Islet precursor cell (in vitro differentiated cells): ENCODE data around the gene ARHGAP12.

Experiments used
- DNase-seq: peaks from one replicate; pipeline ENCODE4 v3.0.0-alpha.2; 2018

The ARHGAP12 gene

DNA sequence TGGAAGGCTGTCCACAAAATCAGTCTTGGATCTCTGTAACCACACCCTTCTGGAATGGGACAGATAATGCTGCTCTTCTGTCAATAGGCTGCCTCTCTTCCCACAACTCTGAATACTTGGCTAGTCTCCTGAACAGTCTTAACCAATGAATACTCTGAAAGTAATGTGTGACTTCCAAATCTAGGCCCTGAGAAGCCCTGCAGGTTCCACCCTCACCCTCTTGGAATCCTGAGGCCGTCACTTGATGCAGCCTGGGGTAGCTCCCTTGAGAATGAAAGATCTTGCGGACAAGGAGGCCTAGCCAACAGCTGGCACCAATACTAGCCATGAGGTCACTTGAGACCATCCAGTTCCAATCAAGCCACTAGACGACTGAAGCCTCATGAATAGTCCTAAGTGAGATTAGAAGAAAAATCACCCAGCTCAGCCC is 109.2 kb downstream of the ARHGAP12 start:
- peak; percentile 84 for DNase-seq

DNA sequence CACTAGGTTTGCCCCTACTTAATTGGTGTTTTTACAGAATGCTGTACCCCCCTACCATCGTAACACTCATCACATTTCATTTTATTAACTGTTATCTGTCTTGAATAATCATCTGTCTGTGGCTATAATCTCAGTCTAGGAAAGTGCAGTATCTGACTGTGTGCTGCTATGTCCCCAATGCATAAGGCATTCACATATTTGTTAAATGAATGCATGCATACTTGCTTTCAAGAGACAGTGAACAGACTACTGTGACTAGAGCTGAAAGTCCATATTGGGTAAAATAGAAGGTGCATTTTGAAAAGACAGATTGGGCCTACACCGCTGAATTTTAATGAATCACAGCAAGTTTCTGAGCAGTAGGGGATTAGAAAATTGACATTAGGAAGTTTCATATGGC is 112.3 kb downstream of the ARHGAP12 start:
- no peak for DNase-seq

DNA sequence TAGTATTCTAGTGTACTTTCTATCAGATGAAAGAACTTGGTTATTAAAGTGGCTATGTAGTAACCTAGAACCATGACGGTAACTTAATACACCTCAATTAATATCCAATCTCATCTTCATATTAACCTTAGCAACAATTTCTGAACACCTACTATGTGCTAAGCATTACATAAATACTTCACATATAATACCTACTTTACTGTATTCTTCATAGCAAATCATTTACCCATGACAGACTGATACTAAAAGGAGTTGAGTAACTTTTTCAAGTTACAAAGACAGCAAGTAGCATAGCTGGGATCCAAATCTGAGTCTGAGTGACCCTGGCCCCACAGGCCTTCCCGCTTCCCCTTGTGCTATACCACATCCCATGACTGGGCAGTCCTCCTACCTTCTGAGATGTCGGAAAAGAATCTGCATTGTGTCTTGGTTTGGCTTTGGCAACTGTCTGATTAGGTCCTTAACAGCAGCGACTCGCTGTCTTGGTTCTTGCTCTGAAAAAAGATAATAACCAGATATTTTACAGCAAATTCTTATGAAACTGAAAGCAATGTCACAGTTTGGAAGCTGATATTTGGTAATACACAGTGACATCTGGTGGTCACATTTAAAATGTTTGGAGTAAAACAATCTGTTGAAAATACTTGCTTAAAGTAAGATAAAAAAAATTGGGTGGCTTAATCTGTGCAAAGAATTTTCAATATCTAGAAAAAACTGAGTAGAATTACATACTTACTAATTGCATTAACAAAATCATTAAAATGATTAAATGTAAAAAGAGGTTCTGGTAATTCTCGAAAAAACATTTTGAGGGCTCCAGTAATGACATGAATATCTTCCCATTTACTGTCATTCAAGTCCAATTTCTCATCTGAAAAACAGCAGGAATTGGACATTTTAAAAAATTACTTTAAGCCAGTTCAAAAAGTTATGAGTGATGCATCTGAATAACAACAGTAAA is 120.1 kb downstream of the ARHGAP12 start:
- DNase-seq, result peak; percentile 68

DNA sequence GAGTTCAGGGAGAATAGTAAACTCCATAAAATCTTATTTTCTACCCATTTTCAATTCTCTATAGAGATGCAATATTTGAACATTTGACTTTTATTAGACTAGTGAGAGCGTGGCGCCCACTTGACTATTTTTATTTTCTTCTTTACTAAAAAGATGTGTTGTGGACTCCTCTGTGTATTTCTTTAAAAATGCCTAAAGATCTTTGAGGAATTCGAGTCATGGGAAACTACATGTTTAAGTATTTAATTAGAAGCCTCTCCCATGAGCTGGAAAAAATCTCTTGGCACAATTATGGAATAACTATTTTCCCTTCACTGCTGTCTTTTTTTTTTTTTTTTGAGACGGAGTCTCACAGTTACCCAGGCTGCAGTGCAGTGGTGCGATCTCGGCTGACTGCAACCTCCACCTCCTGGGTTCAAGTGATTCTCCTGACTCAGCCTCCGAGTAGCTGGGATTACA is 124.2 kb downstream of the ARHGAP12 start:
- no peak for DNase-seq

DNA sequence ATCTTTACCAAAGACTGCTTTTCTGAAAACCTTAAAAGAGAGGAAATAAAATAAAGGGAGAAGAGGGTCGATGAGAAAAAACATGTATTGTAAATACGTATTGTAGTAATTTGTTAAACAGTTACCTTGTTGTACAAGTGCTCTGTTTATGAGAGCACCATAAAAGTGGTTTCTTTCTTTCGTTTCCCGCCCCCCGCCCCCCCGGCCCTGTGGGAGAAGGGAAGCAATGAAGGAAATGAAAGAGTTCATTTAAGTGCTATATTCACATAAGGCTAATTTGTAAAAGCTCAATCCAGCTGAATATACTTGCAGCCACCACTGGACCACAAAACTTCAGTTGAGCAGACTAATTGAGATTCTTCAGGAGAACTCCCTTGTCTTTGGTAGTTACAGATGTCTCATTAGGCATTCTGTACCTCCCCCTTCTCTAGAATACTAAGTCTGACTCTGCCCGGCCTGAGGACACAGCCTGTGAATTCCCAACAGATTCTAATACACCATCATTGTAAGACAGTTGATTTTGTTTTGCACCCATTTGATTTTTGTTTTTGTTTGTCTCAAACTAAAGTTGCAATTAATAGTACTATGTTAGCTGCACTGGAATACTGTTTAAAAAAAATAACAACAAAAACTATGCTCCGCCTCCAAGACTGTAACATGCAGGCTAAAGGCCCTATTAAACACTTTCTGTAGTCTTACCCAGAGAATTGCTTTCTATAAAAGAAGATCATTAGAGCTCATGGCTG is 124.9 kb downstream of the ARHGAP12 start:
- no peak for DNase-seq

DNA sequence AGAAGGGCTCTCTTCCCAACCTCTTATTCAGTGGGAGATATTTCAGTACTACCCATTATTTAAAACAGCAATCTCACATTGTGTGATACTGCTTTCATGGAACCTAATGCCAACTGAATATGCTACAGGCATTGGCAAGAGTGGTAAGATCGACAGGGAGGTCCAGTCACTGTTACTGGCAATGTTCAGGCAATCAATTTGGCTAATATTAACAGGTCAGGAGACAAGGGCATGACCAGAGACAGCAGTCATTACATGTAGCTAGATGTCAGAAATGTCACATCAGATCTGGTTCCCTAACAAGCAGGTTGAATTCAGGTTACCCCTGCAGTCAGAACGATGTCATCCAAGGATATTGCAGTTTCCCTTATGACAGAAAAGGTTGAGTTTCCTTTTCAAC is 129.4 kb downstream of the ARHGAP12 start:
- no peak for DNase-seq

DNA sequence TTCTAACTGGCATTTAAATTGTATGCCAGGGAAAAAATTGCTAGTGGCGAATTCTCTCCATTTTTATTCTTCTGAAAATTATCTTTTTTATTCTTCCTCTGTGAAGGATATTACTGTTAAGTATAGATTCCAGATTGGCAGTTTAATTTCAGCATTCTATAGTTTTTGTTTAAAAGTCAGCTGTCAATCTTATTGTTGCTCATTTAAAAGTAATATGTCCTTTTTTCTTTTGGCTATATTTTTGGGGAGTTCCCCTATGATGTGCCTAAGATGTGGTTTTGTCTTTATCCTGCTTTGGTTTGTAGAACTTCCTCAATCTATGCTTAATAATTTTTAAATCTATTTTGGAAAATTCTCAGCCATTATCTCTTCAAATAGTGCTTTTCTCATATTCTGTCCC is 135.9 kb downstream of the ARHGAP12 start:
- no peak for DNase-seq

DNA sequence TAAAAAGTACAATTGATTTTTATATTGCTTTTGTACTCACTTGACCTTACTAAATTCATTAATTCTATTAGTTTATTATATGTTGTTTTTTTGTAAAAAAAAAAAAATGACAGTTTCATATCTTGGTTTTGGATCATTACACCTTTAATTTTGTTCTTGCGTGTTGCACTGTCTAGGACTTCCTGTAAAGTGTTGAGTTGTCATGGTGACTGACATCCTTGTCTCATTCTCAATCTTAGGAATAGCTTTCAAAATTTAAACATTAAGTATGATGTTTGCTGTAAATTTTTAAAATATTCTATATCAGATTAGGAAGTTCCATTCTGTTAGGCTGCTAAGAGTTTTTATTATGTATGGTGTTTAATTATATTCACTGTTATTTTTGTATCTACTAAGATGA is 139.1 kb downstream of the ARHGAP12 start:
- no peak for DNase-seq

DNA sequence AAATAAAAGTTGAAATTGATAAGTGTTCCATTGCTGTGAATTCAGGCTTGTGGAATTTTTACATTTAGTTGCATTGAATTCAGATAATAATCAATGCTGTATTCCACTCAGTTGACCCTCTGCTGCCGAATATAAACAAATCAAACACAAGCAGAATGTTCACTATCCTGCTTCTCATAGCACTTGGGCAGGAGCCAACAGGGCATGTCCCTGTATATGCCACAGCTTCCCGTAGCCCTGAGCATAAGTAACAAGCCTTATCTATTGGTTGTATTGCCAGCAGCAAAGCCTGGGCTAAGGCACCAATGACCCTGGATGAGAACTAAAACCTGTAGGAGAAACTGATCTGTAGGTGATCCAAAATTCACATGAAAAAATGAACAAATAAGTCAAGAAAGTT is 145.9 kb downstream of the ARHGAP12 start:
- no peak for DNase-seq

DNA sequence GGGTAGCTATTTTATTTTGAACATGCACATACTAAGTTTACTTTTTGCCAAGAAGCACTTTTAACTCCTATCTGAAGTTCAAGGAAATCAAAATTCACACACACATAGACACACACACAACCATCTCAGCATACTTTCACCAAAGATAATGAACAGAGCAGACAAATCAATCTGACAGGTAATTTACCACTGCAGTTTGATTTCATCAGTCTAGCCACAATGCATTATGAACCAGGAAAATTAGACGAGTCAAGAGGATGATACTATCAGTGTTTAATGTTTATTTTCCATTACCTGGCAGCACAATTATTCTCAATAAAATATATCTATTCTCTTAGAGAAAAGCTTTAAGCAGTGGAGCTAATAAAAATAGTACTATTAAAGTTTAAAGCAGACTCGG is 147.9 kb downstream of the ARHGAP12 start:
- no peak for DNase-seq

DNA sequence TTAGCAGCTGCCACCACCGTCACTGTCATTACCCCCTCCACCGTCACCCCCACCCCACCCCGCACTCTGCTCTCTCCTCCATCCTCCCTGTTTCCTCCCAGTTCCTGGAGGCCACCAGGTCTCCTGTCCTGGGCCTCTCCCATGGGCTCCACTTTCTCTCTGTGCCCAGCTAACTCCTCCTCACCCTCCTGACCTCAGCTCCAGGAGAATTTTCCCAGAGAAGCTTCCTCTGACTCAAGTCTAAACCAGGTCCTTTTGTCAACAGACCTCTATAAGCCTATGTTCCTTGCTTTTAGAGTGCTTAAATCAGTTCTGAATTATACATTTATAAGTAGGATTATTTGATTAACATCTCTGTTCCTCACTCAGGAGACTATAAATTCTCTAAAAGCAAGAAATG is 150.0 kb downstream of the ARHGAP12 start:
- DNase-seq, result no peak

DNA sequence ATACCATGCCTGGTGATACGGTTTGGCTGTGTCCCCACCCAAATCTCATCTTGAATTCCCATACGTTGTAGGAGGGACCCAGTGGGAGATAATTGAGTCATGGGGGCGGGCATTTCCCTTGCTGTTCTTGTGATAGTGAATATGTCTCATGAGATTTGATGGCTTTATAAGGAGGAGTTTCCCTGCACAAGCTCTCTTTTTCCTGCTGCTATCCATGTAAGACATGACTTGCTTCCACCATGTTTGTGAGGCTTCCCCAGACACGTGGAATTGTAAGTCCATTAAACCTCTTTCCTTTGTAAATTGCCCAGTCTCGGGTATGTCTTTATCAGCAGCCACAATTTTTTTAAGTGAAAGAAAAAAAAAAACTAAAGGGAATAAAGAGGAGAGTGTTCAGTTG is 152.5 kb downstream of the ARHGAP12 start:
- no peak for DNase-seq

DNA sequence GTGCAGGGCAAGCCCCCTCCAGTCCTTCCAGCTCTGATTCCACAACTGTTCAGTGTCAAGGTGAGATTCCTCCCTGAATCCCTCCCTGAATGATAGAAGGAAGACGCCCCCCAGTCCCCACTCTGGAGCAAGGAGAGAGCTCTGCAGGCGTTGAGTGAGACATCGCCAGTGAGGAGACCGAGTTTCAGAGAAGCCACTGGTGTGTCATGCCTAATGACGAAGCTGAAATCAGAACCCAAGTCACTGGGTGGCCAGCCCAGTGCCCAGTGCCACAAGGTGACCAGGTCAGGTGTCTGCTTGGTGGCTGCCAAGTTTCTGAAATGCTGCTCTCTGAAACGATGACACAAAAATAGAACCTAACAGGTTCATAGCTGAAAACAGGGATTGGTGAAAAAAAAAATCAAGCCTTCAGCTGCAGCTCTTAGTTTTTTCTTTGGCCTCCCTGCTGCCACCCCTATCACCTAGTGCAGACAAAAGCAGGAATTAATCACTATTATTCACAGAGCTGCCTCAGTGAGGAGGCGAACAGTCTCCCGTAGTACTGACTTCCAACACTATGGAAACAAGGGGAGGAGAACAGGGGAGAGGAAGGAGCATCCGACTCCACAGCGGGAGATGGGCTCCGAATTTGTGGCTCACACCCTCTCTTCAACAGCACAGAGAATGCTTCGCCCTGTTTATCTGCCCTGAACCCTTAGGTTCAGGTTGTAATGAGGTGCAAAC is 153.5 kb downstream of the ARHGAP12 start:
- no peak for DNase-seq

DNA sequence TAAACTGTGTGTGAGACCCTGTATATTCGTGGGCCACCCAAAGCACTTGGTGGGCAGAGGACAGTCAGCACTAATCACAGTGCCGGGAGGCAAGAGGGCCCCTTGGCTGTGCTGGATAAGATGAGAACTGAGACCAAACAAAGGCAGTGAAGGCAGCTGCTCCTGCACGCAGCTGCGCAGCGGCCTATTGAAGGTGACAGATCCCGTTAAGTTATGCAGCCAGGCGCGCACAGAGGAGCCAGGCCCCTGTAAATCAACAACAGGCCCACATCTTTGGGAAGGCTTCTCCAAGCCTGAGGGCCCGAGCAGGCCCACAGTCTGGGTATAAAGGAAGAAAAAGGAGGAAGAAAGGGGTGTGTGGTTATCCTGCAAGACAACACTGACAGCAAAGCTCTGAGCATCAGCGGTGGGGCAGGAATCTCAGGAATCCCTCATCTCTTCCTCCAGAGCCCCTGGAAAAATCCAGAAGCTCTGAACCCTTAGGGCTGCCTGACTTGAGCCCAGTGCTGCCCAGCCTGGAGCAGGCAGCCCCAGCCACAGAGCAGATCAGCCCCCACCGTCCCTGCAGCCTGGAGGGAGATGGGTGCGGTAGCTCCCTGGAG is 154.2 kb downstream of the ARHGAP12 start:
- peak; percentile 89 for DNase-seq

DNA sequence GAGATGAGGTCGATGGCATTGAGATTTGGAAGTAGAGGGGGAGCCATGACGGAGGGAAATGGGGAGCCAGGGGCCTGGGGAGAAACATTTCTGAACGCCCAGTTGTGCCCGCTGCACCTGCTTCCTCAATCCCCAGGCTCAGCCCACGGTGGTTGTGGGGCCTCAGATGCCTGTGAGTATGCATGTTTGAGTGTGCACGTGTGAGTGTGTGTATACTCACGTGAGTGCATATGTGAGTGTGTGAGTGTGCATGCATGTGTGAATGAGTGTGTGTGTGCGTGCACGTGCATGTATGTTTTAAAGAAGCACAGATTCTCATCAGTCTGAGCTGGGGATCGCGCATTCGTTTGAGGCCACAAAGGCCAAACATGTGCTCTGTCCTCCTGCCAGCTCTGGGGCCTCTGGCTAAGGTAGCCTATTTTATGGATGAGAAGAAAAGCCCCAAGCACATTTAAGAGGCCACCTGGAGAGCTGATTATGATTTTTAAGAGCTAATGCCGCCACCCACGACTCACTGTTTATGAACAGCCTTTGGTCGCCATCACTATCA is 154.8 kb downstream of the ARHGAP12 start:
- no peak for DNase-seq

DNA sequence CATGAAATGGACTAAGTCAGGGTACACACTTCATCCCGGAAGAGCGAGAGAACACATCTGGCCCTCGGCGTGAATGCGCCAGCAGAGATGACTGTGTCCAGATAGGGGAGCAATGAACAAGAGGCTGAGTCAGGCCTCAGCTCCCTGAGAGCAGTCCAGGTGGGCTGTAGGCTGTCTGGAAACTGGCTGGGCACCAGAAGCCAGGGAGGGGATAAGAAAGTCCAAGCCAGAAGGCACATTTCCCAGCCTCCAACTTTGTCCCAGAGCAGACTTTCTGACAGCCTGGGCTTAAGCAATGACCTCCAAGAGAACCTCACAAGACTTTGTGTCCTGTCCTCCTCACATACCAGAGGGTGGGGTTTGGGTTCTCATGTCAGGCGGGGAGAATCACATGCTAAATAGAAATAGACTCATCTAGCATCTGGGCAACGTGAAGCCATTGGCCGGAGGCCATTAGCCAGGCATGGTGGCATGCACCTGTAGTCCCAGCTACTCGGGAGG is 157.2 kb downstream of the ARHGAP12 start:
- no peak for DNase-seq

DNA sequence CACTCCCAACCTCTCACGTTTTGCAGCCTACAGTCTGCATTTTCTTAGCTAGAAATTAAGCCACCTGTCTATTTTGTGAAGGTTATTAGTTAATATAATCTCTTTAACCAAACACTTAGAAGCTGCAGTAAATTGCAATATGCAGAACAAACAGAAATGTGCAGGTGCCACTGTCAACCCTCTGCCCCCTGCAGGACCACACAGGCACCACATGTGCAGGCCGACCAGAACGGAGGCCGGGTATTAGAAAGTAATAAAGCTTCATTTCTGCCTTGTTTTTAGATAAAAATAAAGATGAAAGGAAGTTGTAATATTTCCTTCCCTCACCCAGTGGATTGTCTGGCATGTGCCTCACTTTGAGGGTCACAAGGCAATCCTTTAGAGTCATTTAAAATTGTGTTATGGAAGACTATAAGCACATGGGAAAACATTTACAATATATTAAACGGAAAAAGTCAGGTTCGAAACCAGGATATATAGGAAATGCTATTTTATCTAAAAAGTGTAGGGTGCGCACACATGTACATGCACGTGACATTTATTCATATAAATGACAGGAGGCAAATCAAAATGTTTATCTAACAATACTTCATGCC is 158.2 kb downstream of the ARHGAP12 start:
- DNase-seq, result no peak

DNA sequence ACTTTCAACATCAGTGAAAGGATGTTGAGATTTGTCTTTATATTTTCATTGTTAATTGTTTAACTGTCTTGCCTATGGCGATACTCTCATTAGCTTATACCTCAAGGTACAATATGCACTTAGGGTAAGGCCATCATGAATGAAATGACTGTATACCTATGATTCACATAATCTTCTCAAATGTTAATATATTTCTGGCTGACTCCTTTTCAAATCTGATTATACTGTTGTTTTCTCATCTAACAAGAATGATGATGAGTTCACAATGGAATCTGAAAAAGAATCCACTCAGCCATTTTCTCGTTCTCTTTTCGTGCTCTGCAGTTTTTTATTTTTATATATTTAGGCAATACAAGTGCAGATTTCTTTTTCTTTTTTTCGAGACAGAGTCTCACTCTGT is 159.1 kb downstream of the ARHGAP12 start:
- DNase-seq, result no peak

DNA sequence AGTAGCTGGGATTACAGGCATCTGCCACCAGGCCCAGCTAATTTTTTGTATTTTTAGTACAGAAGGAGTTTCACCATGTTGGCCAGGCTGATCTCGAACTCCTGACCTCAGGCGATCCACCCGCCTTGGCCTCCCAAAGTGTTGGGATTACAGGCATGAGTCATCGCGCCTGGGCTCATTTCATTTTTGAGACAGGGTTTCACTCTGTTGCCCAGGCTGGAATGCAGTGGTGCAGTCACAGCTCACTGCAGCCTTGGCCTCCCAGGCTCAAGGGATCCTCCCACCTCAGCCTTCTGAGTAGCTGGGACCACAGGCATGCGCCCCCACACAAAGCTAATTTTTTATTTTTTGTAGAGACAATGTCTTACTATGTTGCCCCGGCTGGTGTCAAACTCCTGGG is 159.7 kb downstream of the ARHGAP12 start:
- peak; percentile 64 for DNase-seq

DNA sequence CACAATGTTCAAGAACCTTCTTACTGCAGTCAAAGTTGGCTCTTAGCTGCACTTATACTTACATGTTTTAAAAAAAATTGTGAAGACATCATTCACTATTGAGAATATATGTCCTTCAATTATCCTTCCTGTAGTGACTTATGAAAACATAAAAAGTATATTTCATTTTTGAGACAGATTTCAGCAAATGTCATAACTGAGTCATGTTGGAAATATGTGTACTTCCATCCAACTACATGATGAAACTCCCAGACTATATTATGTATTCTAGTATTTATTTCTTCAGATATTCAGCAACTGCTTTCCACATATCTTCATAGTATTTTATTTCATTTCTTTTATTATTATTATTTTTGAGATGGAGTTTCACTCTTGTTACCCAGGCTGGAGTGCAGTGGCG is 160.2 kb downstream of the ARHGAP12 start:
- no peak for DNase-seq

DNA sequence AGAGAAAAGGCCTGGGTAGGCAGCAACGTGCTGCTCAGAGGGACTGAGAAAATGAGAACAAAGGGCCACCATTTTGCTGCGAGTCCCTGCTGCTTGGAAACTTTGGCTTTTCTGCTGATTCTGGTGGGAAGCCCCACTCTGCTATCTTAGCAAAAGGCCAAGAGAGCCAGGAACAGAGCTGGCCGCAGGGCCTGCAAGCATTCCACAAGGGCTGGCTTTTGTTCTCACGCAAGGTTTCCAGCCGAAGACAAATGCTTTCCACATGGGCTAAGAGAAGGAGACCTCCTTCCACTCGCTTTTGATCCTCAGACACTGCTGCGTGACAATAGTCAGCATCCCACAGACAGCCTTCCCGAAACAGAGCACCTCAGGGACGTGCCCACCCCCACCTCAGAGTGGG is 163.1 kb downstream of the ARHGAP12 start:
- no peak for DNase-seq

DNA sequence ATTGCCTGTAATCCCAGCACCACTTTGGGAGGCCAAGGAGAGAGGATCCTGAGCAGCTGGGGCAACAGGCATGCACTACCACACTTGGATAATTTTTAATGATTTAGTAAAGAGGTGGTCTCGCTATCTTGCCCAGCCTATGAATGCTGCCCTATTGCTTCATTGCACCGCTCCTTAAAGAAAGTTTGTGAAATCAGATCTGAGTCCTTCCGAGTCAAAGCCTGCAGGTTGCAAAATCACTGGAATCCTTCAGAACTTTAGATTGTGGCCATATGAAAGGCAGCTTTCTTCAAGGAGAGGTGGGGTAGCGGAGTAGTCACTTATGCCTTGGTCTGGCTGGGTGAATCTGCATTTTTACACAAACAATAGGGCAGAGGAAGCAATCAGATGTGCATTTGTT is 166.3 kb downstream of the ARHGAP12 start:
- no peak for DNase-seq
